Fibroblast of lung (primary cell): ENCODE results near the gene DNER. TPM values are rescaled to one million over a fixed set of nuclear protein-coding genes. Genes with fewer than 3 reads are reported as not detected.
A peak's percentile ranks its signal among the peaks of the same experiment; 100 is the strongest.

ENCODE experiments used
- DNase-seq, 2 donors: peaks; one replicate each; pipeline versions ENCODE4 v3.0.0 to v3.0.0-alpha.2; 2010; ENCODE audit warnings: low read depth in 2 of 2
- H2AFZ ChIP-seq: 2 replicates; pipeline ENCODE4 v1.5.1; 2012; ENCODE audit warnings: low read length, control low read depth, inconsistent platforms
- H3K27ac ChIP-seq: 2 replicates; pipeline ENCODE4 v1.5.1; 2011; ENCODE audit warnings: low read length, control low read depth; ENCODE audit not compliant: insufficient read depth
- H3K27me3 ChIP-seq: 2 replicates; pipeline ENCODE4 v1.5.1; 2011; ENCODE audit warnings: mild to moderate bottlenecking, low read length; ENCODE audit not compliant: control insufficient read depth, insufficient read depth
- H3K36me3 ChIP-seq: 2 replicates; pipeline ENCODE4 v1.5.1; 2011; ENCODE audit warnings: low read length; ENCODE audit not compliant: control insufficient read depth, insufficient read depth
- H3K4me1 ChIP-seq: 2 replicates; pipeline ENCODE4 v1.5.1; 2011; ENCODE audit warnings: low read length; ENCODE audit not compliant: control insufficient read depth, insufficient read depth; ENCODE audit errors: extremely low read depth
- H3K4me2 ChIP-seq: 2 replicates; pipeline ENCODE4 v1.5.1; 2011; ENCODE audit warnings: low read length, control low read depth; ENCODE audit not compliant: insufficient read depth; ENCODE audit errors: extremely low read depth
- H3K4me3 ChIP-seq, 4 experiments: fragments of 200-600 bp in 1 of 4; sonication (generic) in 1 of 4; replicated peaks in 1 of 4; 2 replicates each; pipeline ENCODE4 v1.5.1; 2011 to 2016; ENCODE audit warnings: low read length in 4 of 4, low read depth in 3 of 4, mild to moderate bottlenecking in 3 of 4, control low read depth in 2 of 4, inconsistent platforms in 1 of 4, mixed read lengths in 1 of 4; ENCODE audit not compliant: insufficient read depth in 1 of 4; ENCODE audit errors: control extremely low read depth in 1 of 4
- H3K79me2 ChIP-seq: 2 replicates; pipeline ENCODE4 v1.5.1; 2012; ENCODE audit warnings: mild to moderate bottlenecking, low read length, inconsistent platforms; ENCODE audit not compliant: control insufficient read depth, insufficient read depth
- H3K9ac ChIP-seq: 2 replicates; pipeline ENCODE4 v1.5.1; 2011; ENCODE audit warnings: mild to moderate bottlenecking, low read length, control low read depth; ENCODE audit not compliant: insufficient read depth
- H3K9me3 ChIP-seq: 2 replicates; pipeline ENCODE4 v1.5.1; 2012; ENCODE audit warnings: low read depth, low read length; ENCODE audit not compliant: control insufficient read depth, insufficient read depth
- H4K20me1 ChIP-seq: 2 replicates; pipeline ENCODE4 v1.5.1; 2011; ENCODE audit warnings: low read length; ENCODE audit not compliant: control insufficient read depth, insufficient read depth; ENCODE audit errors: extremely low read depth
- CTCF ChIP-seq, 2 donors: IDR thresholded peaks in 1 of 2; conservative IDR thresholded peaks in 1 of 2; 1 replicate in 1 of 2; 2 replicates in 1 of 2; pipeline ENCODE4 v1.5.1; 2011 to 2012; ENCODE audit warnings: low read length in 2 of 2, control low read depth in 1 of 2, inconsistent platforms in 1 of 2, low read depth in 1 of 2, mild to moderate bottlenecking in 1 of 2
- EZH2 ChIP-seq: IDR thresholded peaks from 2 replicates; pipeline ENCODE4 v1.5.1; 2012; ENCODE audit warnings: low read length, control low read depth, mild to moderate bottlenecking; ENCODE audit errors: missing control alignments
- polyA plus RNA-seq, 2 donors: library from polyadenylated mRNA; depleted of rRNA in 1 of 2; stranded (reverse) in 1 of 2; unstranded in 1 of 2; fragments of >200 nt; gene quantifications; 2 replicates each; pipeline ENCODE4 v1.2.1, GENCODE V29; 2011 to 2012; ENCODE audit warnings: missing spikeins in 1 of 2
- total RNA-seq: library from RNA; depleted of rRNA; stranded (reverse); fragments of >200 nt; gene quantifications from 2 replicates; pipeline ENCODE4 v1.2.1, GENCODE V29; 2014

Gene DNER
- total and polyA plus RNA-seq, 2 donors (not counting 1 experiment from before 2014, with no cell fraction given) = 0.33 to 0.43 TPM

GRCh38 chr2:229405796-229406195, 308.6 kb downstream of the DNER start:
- Histone ChIP-seq H3K79me2 (no peaks in the 10 kb centered on the region), H3K4me3 (no peak overlapping the region), H3K4me2 (no peak overlapping the region), H3K27me3 (no peaks in the 10 kb centered on the region), H3K9me3 (no peaks in the 10 kb centered on the region), H3K9ac (no peak overlapping the region), H3K27ac (no peak overlapping the region), H3K36me3 (no peaks in the 10 kb centered on the region), H2AFZ (no peak overlapping the region), H3K4me1 (peaks cover 23% of the 10 kb centered on the region), H4K20me1 (no peaks in the 10 kb centered on the region)
- TF ChIP-seq EZH2 (no peak), CTCF (conservative IDR thresholded peaks at IDR 0.05 in 1 of 2, IDR thresholded peaks at IDR 0.05 in 1 of 2; ENCODE audit: low read depth in 1 of 2, low read length in 2 of 2) (no peak)
- no peak for DNase-seq

- no peak overlapping the region for H3K9ac ChIP-seq
- no peaks in the 10 kb centered on the region for H3K36me3 ChIP-seq
- H2AFZ ChIP-seq = no peak overlapping the region
- no peaks in the 10 kb centered on the region for H3K79me2 ChIP-seq
- no peak overlapping the region for H3K27ac ChIP-seq
- no peak overlapping the region for H3K4me3 ChIP-seq
- no peaks in the 10 kb centered on the region for H4K20me1 ChIP-seq
- no peak for DNase-seq
- no peaks in the 10 kb centered on the region for H3K9me3 ChIP-seq
- H3K4me1 ChIP-seq = peaks cover 10% of the 10 kb centered on the region
- TF ChIP-seq EZH2 = no peak
- TF ChIP-seq CTCF (conservative IDR thresholded peaks at IDR 0.05 in 1 of 2, IDR thresholded peaks at IDR 0.05 in 1 of 2; ENCODE audit: low read depth in 1 of 2, low read length in 2 of 2) = no peak
- H3K27me3 ChIP-seq = no peaks in the 10 kb centered on the region
- no peak overlapping the region for H3K4me2 ChIP-seq
These were observed 311.1 kb downstream of the DNER start for GRCh38 chr2:229403296-229403695.

- DNase-seq = peak in 1 of 2 donors; percentile 77
- Histone ChIP-seq H3K36me3 (no peaks in the 10 kb centered on the region), H3K4me3 (no peak overlapping the region), H3K9me3 (no peaks in the 10 kb centered on the region), H3K4me1 (no peaks in the 10 kb centered on the region), H3K27me3 (no peaks in the 10 kb centered on the region), H4K20me1 (no peaks in the 10 kb centered on the region), H3K27ac (no peak overlapping the region), H2AFZ (no peak overlapping the region), H3K79me2 (no peaks in the 10 kb centered on the region), H3K4me2 (no peak overlapping the region), H3K9ac (no peak overlapping the region)
- TF ChIP-seq CTCF (conservative IDR thresholded peaks at IDR 0.05 in 1 of 2, IDR thresholded peaks at IDR 0.05 in 1 of 2; ENCODE audit: low read depth in 1 of 2, low read length in 2 of 2) = no peak
- no peak for TF ChIP-seq EZH2
These were observed 313.0 kb downstream of the DNER start for GRCh38 chr2:229401171-229401865.
